ENCODE measurements around the gene NFKB1.
"Not testable (repeated sequence)": the region's sequence is repeated elsewhere in the genome, so short reads cannot be mapped to it uniquely, and the experiment has no call there.

The NFKB1 gene

GRCh38 chr4:102565696-102566095 is 64.5 kb downstream of the NFKB1 start:
- DNase-seq (ENCODE audit: low read depth in 2 of 2), result no peak

GRCh38 chr4:102566426-102566825 is 65.3 kb downstream of the NFKB1 start:
- no peak for DNase-seq (ENCODE audit: low read depth in 2 of 2)

GRCh38 chr4:102567427-102567826 is 66.3 kb downstream of the NFKB1 start:
- DNase-seq (ENCODE audit: low read depth in 2 of 2), result no peak

DNA sequence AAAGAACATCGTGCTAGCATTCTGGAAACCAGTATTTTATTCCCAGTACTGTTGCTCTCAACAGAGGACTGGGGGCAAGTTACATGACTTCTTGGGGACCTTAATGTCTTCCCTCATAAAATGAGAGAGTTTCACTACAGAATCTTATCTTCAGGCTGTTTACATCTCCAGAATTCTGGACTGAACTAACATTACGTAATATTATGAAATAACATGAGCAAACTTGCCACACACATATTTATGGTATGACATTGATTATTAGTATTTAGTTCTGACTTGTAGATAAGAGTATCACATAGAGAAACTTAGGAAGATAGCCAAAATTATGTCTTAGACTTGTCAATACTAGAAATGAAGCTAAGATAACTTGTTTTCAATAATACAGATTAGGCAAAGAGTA is 68.0 kb downstream of the NFKB1 start:
- no peak for DNase-seq (ENCODE audit: low read depth in 2 of 2)

DNA sequence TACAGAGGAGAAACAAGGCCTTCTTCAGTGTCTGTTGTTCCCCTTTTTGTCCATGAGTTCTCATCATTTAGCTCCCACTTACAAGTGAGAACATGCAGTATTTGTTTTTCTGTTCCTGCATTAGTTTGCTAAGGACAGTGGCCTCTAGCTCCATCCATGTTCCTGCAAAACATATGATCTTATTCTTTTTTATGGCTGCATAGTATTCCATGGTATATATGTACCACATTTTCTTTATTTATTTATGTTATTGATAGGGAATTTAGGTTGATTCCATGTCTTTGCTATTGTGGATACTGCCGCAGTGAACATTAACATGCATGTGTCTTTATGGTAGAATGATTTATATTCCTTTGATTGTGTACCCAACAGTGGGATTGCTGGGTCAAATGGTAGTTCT is 69.1 kb downstream of the NFKB1 start:
- not testable (repeated sequence) for DNase-seq (ENCODE audit: low read depth in 2 of 2)

GRCh38 chr4:102572452-102572851 is 71.3 kb downstream of the NFKB1 start:
- no peak for DNase-seq (ENCODE audit: low read depth in 2 of 2)

GRCh38 chr4:102574317-102574716 is 73.2 kb downstream of the NFKB1 start:
- no peak for DNase-seq (ENCODE audit: low read depth in 2 of 2)

DNA sequence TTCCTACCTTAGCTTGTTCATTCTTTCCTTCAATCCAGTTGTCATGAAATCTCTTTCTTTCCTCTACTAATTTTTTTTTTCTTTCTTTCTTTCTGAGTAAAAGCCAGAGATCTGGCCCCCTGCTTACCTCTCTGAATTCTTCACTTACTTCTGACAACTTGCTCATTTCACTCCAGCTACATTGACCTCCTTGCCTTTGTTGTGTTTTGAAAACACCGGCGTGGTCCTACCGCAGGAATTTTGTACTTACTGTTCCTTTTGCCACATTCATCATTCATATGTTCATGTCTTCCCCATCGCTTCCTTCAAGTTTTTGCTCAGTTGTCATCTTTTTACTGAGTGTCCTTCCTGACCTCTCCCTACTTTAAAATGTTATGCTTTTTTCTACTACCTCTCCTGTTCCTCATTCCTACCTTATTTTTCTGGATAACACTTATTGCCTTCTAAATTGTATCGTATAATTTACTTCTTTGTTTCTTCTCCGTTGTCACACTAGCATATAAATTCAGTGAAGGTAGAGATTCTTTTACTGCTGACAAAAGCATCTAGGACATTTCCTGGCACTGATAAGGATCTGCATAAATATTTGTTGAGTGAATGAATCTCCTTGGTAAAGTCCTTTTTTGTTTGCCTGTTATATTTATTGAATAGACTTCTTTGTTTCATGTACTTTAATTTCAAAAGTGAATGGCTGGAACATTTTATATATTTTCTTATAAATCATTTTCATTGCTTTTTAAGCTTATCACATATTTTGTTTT is 74.4 kb downstream of the NFKB1 start:
- no peak for DNase-seq (ENCODE audit: low read depth in 2 of 2)

DNA sequence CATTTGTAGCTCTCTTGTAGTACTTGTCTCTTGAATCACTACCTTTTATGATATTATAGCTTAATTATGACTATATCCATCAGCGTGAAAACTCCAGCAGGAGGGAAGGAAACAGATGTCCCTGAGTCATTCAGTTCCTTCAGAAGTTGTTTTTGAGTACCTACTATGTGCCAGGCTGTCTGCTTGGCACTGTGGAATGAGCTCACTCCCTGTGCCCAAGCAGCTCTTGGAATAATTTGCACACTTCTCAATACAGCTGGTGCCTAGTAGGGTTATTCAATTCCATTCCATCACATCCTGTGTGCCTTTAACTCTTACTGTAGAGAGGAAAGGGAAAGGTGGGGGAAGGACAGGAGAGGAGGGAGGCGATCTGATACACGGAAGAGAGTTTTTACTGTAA is 77.1 kb downstream of the NFKB1 start:
- no peak for DNase-seq (ENCODE audit: low read depth in 2 of 2)

GRCh38 chr4:102578819-102579218 is 77.7 kb downstream of the NFKB1 start:
- no peak for DNase-seq (ENCODE audit: low read depth in 2 of 2)

DNA sequence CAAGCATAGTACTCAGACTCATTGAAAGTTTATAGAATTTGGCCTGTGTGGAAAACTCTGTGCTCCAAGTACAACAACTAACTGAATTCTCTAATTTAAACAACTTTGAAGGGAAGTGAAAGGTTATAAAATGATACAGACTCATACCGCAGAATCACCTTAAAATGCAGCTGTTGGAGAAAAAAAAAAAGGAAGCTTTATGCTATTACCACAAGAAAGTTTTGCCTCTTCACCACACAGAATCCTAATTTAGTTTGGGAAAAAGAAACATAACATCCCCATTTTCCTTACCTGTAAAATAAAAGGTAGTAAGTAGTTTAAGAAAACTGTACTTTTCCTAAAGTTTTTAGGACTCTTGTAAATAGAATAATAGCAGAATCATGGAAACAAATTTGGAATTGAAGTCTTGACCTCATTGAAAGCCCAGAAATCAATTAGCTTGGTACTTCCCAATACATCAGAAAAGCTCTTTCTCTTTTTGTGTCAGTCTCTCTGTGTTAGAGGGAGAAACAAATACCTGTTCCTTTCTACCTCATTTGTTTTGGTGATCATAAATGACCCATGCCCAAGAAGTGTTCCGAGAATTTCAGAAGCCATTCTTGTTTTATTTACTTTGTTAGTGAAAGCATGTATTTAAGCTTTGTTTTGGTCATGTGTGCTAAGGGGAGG is 78.8 kb downstream of the NFKB1 start:
- DNase-seq (ENCODE audit: low read depth in 2 of 2), result no peak

DNA sequence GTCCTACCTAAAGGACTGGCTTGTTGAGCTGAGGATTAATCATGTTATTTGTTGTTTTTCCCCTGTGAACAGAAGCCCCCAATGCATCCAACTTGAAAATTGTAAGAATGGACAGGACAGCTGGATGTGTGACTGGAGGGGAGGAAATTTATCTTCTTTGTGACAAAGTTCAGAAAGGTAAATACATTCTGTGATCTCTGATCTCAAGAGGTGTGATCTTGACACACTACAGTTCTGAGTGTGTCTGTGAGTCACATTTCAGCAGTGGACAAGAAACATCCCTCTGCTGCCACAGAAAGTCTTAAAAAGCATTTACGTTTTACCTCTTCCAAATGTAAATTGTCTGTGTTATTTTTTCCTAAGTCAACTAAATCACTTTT is 79.3 kb downstream of the NFKB1 start:
- DNase-seq (ENCODE audit: low read depth in 2 of 2), result no peak

DNA sequence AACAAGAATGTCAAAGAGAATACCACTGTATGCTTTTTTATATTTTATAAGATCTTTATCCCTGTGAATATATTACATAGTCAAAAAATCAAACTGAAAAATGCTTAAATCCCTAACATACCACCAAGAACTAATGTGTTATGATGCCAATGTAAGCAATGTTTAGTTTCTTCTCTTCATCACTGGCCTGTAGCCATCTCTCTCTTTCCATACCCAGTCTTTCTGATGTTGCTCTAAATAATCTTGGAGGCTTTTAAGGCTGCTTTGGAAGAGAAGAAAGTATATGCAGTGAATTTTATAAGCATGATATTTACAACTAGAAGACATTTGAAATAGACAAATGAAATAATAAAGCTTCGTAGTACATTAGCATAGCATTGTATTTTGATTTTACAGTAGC is 82.9 kb downstream of the NFKB1 start:
- no peak for DNase-seq (ENCODE audit: low read depth in 2 of 2)

- no peak for DNase-seq (ENCODE audit: low read depth in 2 of 2)
Measured at GRCh38 chr4:102585329-102585728, 84.2 kb downstream of the NFKB1 start.

- no peak for DNase-seq (ENCODE audit: low read depth in 2 of 2)
Measured at GRCh38 chr4:102586002-102586643, 85.0 kb downstream of the NFKB1 start.

GRCh38 chr4:102586644-102587021 is 85.5 kb downstream of the NFKB1 start:
- no peak for DNase-seq (ENCODE audit: low read depth in 2 of 2)

DNA sequence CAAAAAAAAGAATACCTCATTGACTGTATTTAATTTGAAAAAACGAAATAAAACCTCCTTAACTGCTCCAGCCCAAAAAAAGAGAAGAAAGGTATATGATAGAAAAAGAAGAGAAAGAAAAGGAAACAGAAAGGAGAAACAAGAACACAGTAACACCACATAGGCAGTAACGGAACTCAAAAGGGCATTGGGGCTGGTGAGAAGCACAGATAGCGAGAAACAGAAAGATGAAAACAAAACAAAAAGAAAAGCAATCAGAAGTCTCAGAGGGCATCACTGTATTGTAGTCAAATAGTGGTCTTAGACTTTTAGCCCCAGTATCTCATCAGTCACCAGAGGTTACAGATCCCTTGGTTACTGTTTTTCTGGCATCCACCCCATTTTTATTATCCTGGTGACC is 88.6 kb downstream of the NFKB1 start:
- no peak for DNase-seq (ENCODE audit: low read depth in 2 of 2)

DNA sequence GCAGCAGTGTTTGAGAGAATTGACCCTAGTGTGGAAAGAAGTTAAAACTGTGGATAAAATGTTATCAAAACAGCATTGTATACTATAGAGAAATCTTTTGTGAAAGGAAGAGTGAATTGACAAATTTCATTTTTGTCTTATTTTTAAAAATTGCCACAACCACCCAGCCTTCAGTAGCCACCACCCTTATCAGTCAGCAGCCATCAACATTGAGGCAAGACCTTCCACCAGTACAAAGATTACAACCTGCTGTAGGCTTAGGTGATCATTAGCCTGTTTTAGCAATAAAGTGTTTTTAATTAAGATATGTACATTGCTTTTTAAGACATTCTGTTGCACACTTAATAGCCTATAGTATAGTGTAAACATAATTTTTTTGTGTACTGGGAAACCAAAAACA is 91.1 kb downstream of the NFKB1 start:
- no peak for DNase-seq (ENCODE audit: low read depth in 2 of 2)

DNA sequence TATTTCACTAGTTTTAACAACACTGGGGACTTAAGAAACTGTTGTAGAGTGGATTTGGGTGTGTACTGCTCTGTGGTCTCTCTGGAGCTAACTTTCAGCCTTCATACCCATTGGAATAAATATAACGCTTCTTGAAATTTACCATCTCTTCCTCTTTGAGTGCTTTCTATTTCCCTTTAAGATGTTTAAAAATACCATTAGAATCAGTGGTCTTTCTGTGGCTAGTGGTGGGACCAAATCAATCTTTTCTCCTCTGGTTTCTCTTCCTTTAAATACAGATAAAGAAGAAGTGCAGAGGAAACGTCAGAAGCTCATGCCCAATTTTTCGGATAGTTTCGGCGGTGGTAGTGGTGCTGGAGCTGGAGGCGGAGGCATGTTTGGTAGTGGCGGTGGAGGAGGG is 92.0 kb downstream of the NFKB1 start:
- no peak for DNase-seq (ENCODE audit: low read depth in 2 of 2)

DNA sequence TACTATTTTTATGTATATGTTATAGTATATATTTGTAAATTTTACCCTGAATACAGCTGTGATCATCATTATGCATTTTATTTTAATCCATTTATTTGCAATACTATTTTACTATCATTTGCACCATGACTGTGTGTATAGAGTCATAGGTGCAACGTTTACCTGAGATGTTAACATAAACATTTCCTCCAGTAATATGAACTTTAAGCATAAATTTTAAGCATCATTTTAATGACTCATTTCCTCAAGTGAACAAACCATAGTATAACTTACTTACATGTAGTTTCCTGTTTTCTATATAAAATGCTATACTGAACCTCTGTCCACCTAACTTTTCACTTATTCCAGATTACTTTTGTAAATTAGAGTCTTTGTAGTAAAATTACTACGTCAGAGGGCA is 92.8 kb downstream of the NFKB1 start:
- no peak for DNase-seq (ENCODE audit: low read depth in 2 of 2)

DNA sequence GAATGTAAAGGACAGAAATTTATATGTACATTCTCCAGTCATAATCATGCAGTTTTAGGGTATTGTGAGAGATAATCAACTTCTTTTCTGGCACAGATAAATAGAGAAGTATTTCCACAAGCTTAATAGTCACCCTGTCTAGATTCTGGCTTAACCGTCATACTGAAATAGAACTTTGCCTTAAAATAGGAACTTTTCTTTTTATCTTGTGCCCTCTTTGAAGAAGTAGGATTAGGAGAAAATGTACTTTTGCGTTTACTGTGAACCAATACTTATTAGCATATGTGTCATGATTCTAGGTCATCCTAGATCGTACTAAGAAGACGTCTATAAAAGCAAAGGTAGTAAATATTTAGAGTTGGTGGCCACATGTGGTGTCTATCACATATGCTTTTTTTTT is 95.4 kb downstream of the NFKB1 start:
- no peak for DNase-seq (ENCODE audit: low read depth in 2 of 2)

- no peak for DNase-seq (ENCODE audit: low read depth in 2 of 2)
Measured at GRCh38 chr4:102598086-102598761, 97.1 kb downstream of the NFKB1 start.

Data from stimulated activated CD8-positive, alpha-beta memory T cell treated with anti-CD3 and anti-CD28 coated beads, Interleukin-7, amount 100 ng/mL, for 1 hour (primary cell).